NCI-H146 treated with DMSO at 0.1 percent for 48 hours (cell line): ENCODE measurements around the gene PUS3.
"Not testable (repeated sequence)": the region's sequence is repeated elsewhere in the genome, so short reads cannot be mapped to it uniquely, and the experiment has no call there.

Source experiments
- DNase-seq: peaks from one replicate; lab custom pipeline; 2025; ENCODE audit not compliant: unreplicated experiment; lab: John Stamatoyannopoulos, UW

The PUS3 gene

DNA sequence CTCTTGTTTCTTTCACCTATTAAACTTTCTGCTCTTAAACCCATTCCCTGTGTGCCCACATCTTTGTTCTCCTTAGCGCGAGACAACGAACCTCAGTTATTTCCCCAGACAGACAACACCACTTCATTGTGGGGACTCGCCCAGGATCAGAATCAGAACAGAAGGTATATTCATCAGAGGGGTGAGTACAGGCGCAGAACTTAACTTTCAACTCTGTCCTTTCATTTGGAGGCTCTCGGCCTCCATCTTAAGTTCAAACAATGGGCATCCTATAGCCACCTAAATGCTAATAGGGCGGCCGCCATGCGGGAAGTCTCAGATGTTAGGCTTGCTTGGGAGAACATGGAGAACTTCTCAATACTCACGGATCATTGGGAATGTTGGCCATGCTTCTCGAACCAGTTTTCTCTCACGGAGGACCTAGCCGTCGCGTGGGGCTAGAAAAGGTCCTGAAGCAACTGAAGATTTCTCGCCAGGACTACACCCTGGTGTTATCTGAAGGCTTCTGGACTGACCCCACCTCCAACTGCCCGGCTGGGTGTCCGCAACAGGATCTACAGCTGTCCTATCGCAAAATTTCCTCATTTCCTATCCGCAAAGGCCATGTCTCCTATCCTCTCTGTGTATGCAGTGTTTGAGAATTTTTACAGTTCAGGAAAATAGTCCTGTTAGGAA lies 29.0 kb downstream of the PUS3 start:
- peak; percentile 38 for DNase-seq

DNA sequence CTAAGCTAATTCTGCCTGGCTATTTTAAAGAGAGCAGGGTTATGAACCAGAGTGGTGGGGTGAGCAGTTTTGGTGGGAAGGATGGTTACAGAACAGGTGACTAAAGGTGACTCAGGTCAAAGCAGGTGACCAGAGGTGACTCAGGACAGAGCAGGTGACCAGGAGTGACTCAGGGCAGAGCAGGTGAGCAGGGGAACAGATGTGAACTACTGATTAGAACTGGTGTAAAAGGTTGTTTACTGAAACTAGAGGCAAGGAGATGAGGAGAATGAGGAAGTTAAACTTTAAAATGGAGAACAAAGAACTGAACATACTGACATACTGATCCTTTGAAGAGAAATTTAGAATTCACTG lies 30.9 kb downstream of the PUS3 start:
- DNase-seq, result no peak

- DNase-seq, result no peak
Observed at GRCh38 chr11:125871391-125872137, 31.4 kb downstream of the PUS3 start.

GRCh38 chr11:125869521-125869920 lies 33.5 kb downstream of the PUS3 start:
- no peak for DNase-seq

DNA sequence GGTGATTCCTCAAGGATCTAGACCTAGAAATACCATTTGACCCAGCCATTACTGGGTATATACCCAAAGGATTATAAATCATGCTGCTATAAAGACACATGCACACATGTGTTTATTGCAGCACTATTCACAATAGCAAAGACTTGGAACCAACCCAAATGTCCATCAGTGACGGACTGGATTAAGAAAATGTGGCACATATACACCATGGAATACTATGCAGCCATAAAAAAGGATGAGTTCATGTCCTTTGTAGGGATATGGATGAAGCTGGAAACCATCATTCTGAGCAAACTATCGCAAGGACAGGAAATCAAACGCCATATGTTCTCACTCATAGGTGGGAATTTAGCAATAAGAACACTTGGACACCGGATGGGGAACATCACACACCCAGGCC lies 37.7 kb downstream of the PUS3 start:
- DNase-seq, result not testable (repeated sequence)

- not testable (repeated sequence) for DNase-seq
Observed at GRCh38 chr11:125862786-125863185, 40.2 kb downstream of the PUS3 start.

DNA sequence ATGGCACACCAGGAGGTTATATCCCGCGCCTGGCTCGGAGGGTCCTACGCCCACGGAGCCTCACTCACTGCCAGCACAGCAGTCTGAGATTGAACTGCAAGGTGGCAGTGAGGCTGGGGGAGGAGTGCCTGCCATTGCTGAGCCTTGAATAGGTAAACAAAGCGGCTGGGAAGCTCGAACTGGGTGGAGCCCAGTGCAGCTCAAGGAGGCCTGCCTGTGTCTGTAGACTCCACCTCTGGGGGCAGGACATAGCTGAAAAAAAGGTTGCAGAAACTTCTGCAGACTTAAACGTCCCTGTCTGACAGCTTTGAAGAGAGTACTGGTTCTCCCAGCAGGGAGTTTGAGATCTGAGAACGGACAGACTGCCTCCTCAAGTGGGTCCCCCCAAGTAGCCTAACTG lies 45.3 kb downstream of the PUS3 start:
- not testable (repeated sequence) for DNase-seq

- no peak for DNase-seq
Observed at GRCh38 chr11:125846188-125846587, 56.8 kb downstream of the PUS3 start.
